H9 (cell line): ENCODE results near the gene MAGI1. TPM values are rescaled to one million over a fixed set of nuclear protein-coding genes. Genes with fewer than 3 reads are reported as not detected.

Experiments used
- DNase-seq: peaks from one replicate; pipeline ENCODE4 v3.0.0-alpha.2; 2017
- H2AFZ ChIP-seq: one replicate; pipeline ENCODE4 v1.6.1; 2013; ENCODE audit warnings: mild to moderate bottlenecking, low read length, control low read depth, moderate library complexity
- H2AK5ac ChIP-seq: 2 replicates; pipeline ENCODE4 v1.6.1; 2013; ENCODE audit warnings: low read length, control low read depth, mixed read lengths; ENCODE audit not compliant: insufficient read length
- H2BK120ac ChIP-seq: one replicate; pipeline ENCODE4 v1.6.1; 2013; ENCODE audit warnings: low read depth, mild to moderate bottlenecking, low read length, control low read depth, inconsistent platforms; ENCODE audit not compliant: poor library complexity, severe bottlenecking
- H2BK12ac ChIP-seq: 2 replicates; pipeline ENCODE4 v1.6.1; 2013; ENCODE audit warnings: low read length, control low read depth, mixed read lengths, low read depth; ENCODE audit not compliant: insufficient read length
- H2BK15ac ChIP-seq: 2 replicates; pipeline ENCODE4 v1.6.1; 2013; ENCODE audit warnings: low read depth, low read length, control low read depth
- H2BK20ac ChIP-seq: one replicate; pipeline ENCODE4 v1.6.1; 2013; ENCODE audit warnings: low read depth, mild to moderate bottlenecking, low read length, control low read depth, inconsistent platforms; ENCODE audit not compliant: poor library complexity, severe bottlenecking
- H2BK5ac ChIP-seq: 2 replicates; pipeline ENCODE4 v1.6.1; 2013; ENCODE audit warnings: low read length, control low read depth, mixed read lengths; ENCODE audit not compliant: insufficient read length
- H3K14ac ChIP-seq: 2 replicates; pipeline ENCODE4 v1.6.1; 2013; ENCODE audit warnings: low read length, control low read depth; ENCODE audit not compliant: insufficient read depth
- H3K18ac ChIP-seq: 2 replicates; pipeline ENCODE4 v1.6.1; 2013; ENCODE audit warnings: low read depth, mild to moderate bottlenecking, mixed read lengths, low read length, control low read depth; ENCODE audit not compliant: insufficient read length
- H3K23ac ChIP-seq: 2 replicates; pipeline ENCODE4 v1.6.1; 2013; ENCODE audit warnings: low read length, control low read depth, mixed read lengths, low read depth; ENCODE audit not compliant: insufficient read length
- H3K23me2 ChIP-seq: 2 replicates; pipeline ENCODE4 v1.6.1; 2013; ENCODE audit warnings: low read depth, mild to moderate bottlenecking, mixed read lengths, low read length, control low read depth; ENCODE audit not compliant: insufficient read length, poor library complexity, severe bottlenecking
- H3K27ac ChIP-seq: 2 replicates; pipeline ENCODE4 v1.5.1; 2013; ENCODE audit warnings: low read length, control low read depth, mixed read lengths, low read depth; ENCODE audit not compliant: insufficient read length
- H3K27me3 ChIP-seq: 2 replicates; pipeline ENCODE4 v1.6.1; 2013; ENCODE audit warnings: low read length, control low read depth, inconsistent platforms; ENCODE audit not compliant: insufficient read depth
- H3K4ac ChIP-seq: 2 replicates; pipeline ENCODE4 v1.6.1; 2013; ENCODE audit warnings: low read depth, mild to moderate bottlenecking, control low read depth, inconsistent platforms, low read length, moderate library complexity
- H3K4me1 ChIP-seq: 2 replicates; pipeline ENCODE4 v1.6.1; 2013; ENCODE audit warnings: low read length, control low read depth, inconsistent platforms; ENCODE audit not compliant: insufficient read depth
- H3K4me2 ChIP-seq: 2 replicates; pipeline ENCODE4 v1.6.1; 2013; ENCODE audit warnings: low read length, control low read depth, mixed read lengths; ENCODE audit not compliant: insufficient read length, insufficient read depth
- H3K56ac ChIP-seq: 2 replicates; pipeline ENCODE4 v1.6.1; 2013; ENCODE audit warnings: low read depth, mild to moderate bottlenecking, mixed read lengths, low read length, control low read depth; ENCODE audit not compliant: insufficient read length
- H3K79me1 ChIP-seq: 2 replicates; pipeline ENCODE4 v1.6.1; 2013; ENCODE audit warnings: low read depth, mild to moderate bottlenecking, moderate library complexity, low read length, control low read depth, inconsistent platforms; ENCODE audit not compliant: insufficient read depth, poor library complexity, severe bottlenecking
- H3K79me2 ChIP-seq: 2 replicates; pipeline ENCODE4 v1.6.1; 2013; ENCODE audit warnings: low read length, control low read depth, inconsistent platforms; ENCODE audit not compliant: insufficient read depth
- H3K9ac ChIP-seq: 2 replicates; pipeline ENCODE4 v1.6.1; 2013; ENCODE audit warnings: low read length, control low read depth, mixed read lengths; ENCODE audit not compliant: insufficient read length; ENCODE audit errors: extremely low read depth
- H3K9me3 ChIP-seq: one replicate; pipeline ENCODE4 v1.6.1; 2013; ENCODE audit warnings: low read depth, low read length, inconsistent platforms; ENCODE audit not compliant: control insufficient read depth
- H3T11ph ChIP-seq: one replicate; pipeline ENCODE4 v1.6.1; 2013; ENCODE audit warnings: mild to moderate bottlenecking, low read length, control low read depth, inconsistent platforms
- H4K20me1 ChIP-seq: one replicate; pipeline ENCODE4 v1.6.1; 2013; ENCODE audit not compliant: control insufficient read depth, insufficient read length, insufficient read depth
- H4K5ac ChIP-seq: 2 replicates; pipeline ENCODE4 v1.6.1; 2013; ENCODE audit warnings: low read depth, mild to moderate bottlenecking, mixed read lengths, low read length, control low read depth; ENCODE audit not compliant: insufficient read length
- H4K8ac ChIP-seq: replicated peaks from 2 replicates; pipeline ENCODE4 v1.6.1; 2013; ENCODE audit warnings: low read length, control low read depth, mixed read lengths, low read depth; ENCODE audit not compliant: insufficient read length
- H4K91ac ChIP-seq: 2 replicates; pipeline ENCODE4 v1.6.1; 2013; ENCODE audit warnings: low read depth, mild to moderate bottlenecking, moderate library complexity, mixed read lengths, low read length, control low read depth; ENCODE audit not compliant: insufficient read length
- H3K27ac Mint-ChIP-seq, 3 experiments: 2 replicates in 2 of 3; 3 replicates in 1 of 3; pipeline ENCODE4 v1.8.0; 2020 to 2021; ENCODE audit warnings: mixed read lengths in 3 of 3, mild to moderate bottlenecking in 1 of 3, moderate library complexity in 1 of 3
- H3K27me3 Mint-ChIP-seq: 2 replicates; pipeline ENCODE4 v1.8.0; 2021; ENCODE audit warnings: low read depth, mild to moderate bottlenecking, moderate library complexity, mixed read lengths
- H3K36me3 Mint-ChIP-seq, 3 experiments: 2 replicates in 2 of 3; 3 replicates in 1 of 3; pipeline ENCODE4 v1.8.0; 2020 to 2021; ENCODE audit warnings: low read depth in 3 of 3, mixed read lengths in 3 of 3; ENCODE audit not compliant: insufficient read depth in 1 of 3
- H3K4me1 Mint-ChIP-seq, 2 experiments: 2 replicates each; pipeline ENCODE4 v1.8.0; 2020; ENCODE audit warnings: mixed read lengths in 2 of 2
- H3K4me3 Mint-ChIP-seq, 2 experiments: 2 replicates in 1 of 2; 3 replicates in 1 of 2; pipeline ENCODE4 v1.8.0; 2020 to 2021; ENCODE audit warnings: mild to moderate bottlenecking in 2 of 2, mixed read lengths in 2 of 2, moderate library complexity in 1 of 2
- H3K9me3 Mint-ChIP-seq, 2 experiments: 2 replicates in 1 of 2; 3 replicates in 1 of 2; pipeline ENCODE4 v1.8.0; 2020; ENCODE audit warnings: mild to moderate bottlenecking in 2 of 2, mixed read lengths in 2 of 2, moderate library complexity in 1 of 2
- WGBS: extraction: QIAGEN DNeasy Blood & Tissue Kit; methylation state at CpG from one replicate; pipeline ENCODE4 v1.1.7; 2013; ENCODE audit warnings: missing lambda C conversion rate, low lambda C conversion rate, mixed read lengths; ENCODE audit not compliant: insufficient read length; ENCODE audit errors: extremely low coverage; 5-methylcytosine and 5-hydroxymethylcytosine counted together
- total RNA-seq: library from RNA; stranded (reverse); gene quantifications from 2 replicates; pipeline ENCODE4 v1.2.1, GENCODE V29; 2021
- TF ChIP-seq, protein P1 (sequence below): fragments of 200-600 bp; sonication (generic); conservative IDR thresholded peaks from 3 replicates; pipeline ENCODE4 v1.8.0; 2021; ENCODE audit warnings: antibody characterized with exemption, mild to moderate bottlenecking

Gene MAGI1
- total RNA-seq, 1 experiment from 2014 or later: 65.7 TPM

DNA sequence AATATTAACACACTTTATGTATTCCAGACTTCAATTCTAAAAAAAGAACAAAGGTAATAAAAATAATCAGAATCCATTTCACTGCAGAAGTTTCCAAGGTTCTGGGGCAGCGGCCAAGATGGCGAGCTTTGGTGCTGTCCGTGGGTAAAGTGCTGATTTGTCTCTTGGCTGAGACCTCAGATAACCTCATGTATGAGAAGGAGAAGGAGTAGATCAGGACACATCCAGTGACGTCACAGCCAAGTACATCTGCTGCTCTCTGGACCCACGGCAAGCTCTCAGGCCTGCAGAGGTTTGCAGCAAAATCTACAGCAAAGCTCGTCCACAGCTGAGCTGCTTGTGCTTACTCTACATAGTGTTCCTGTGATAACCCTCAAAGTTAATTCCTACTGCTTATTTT, 165.7 kb downstream of the MAGI1 start:
- H3K27ac ChIP-seq: no peak overlapping the region
- H3K56ac ChIP-seq: no peak overlapping the region
- no peak overlapping the region for H2BK120ac ChIP-seq
- H2BK20ac ChIP-seq: no peak overlapping the region
- H2AFZ ChIP-seq: no peak overlapping the region
- no peak overlapping the region for H3K4ac ChIP-seq
- H2BK15ac ChIP-seq: no peak overlapping the region
- H4K8ac ChIP-seq: no peak overlapping the region
- WGBS: no CpG with 5 or more reads among the region's 6 CpGs
- H3K9ac ChIP-seq: no peak overlapping the region
- 0 out of 2 replicates have a peak, but pooled peaks cover 2% of the 10 kb centered on the region for H3K4me1 ChIP-seq
- TF ChIP-seq, protein P1, sequence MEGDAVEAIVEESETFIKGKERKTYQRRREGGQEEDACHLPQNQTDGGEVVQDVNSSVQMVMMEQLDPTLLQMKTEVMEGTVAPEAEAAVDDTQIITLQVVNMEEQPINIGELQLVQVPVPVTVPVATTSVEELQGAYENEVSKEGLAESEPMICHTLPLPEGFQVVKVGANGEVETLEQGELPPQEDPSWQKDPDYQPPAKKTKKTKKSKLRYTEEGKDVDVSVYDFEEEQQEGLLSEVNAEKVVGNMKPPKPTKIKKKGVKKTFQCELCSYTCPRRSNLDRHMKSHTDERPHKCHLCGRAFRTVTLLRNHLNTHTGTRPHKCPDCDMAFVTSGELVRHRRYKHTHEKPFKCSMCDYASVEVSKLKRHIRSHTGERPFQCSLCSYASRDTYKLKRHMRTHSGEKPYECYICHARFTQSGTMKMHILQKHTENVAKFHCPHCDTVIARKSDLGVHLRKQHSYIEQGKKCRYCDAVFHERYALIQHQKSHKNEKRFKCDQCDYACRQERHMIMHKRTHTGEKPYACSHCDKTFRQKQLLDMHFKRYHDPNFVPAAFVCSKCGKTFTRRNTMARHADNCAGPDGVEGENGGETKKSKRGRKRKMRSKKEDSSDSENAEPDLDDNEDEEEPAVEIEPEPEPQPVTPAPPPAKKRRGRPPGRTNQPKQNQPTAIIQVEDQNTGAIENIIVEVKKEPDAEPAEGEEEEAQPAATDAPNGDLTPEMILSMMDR: no peak
- no peaks in the 10 kb centered on the region for H3K23me2 ChIP-seq
- peaks cover 10% of the 10 kb centered on the region for H3K79me1 ChIP-seq
- H3K27me3 Mint-ChIP-seq: no peaks in the 10 kb centered on the region
- H3K9me3 Mint-ChIP-seq: no peaks in the 10 kb centered on the region
- no peak overlapping the region for H4K91ac ChIP-seq
- H3T11ph ChIP-seq: no peak overlapping the region
- no peaks in the 10 kb centered on the region for H3K9me3 ChIP-seq
- no peaks in the 10 kb centered on the region for H4K20me1 ChIP-seq
- no peak overlapping the region for H3K18ac ChIP-seq
- H3K23ac ChIP-seq: no peak overlapping the region
- no peak overlapping the region for H2BK12ac ChIP-seq
- H2BK5ac ChIP-seq: no peak overlapping the region
- H3K27me3 ChIP-seq: no peaks in the 10 kb centered on the region
- H3K27ac Mint-ChIP-seq: no peak overlapping the region; a peak in 1 of 7 replicates
- no peak overlapping the region for H3K4me2 ChIP-seq
- peaks cover 13 to 19% of the 10 kb centered on the region in 2 experiments for H3K4me1 Mint-ChIP-seq
- no peak overlapping the region for H4K5ac ChIP-seq
- no peak overlapping the region for H3K14ac ChIP-seq
- no peak overlapping the region for H2AK5ac ChIP-seq
- DNase-seq: no peak
- peaks cover 0 to 3% (median 2%) of the 10 kb centered on the region in 3 experiments; a peak in 3 of 7 replicates for H3K36me3 Mint-ChIP-seq
- no peaks in the 10 kb centered on the region; the same call in 1 of the 2 replicates for H3K79me2 ChIP-seq
- H3K4me3 Mint-ChIP-seq: no peak overlapping the region
